H1 (cell line): ENCODE measurements around the gene CUBN. TPM values are rescaled to one million over a fixed set of nuclear protein-coding genes. Genes with fewer than 3 reads are reported as not detected.

Experiments
- CTCF ChIA-PET: fragments of 300-600 bp; sonication (Branson Sonifier 250); formaldehyde crosslinking; loops from one replicate; lab custom pipeline; 2021; ENCODE audit not compliant: partially characterized antibody; lab: Charles Lee
- POLR2A ChIA-PET: fragments of 300-600 bp; sonication (Branson Sonifier 250); formaldehyde crosslinking; loops from one replicate; lab custom pipeline; 2021; ENCODE audit warnings: inconsistent platforms; ENCODE audit not compliant: partially characterized antibody; lab: Charles Lee
- DNase-seq, 2 experiments: peaks; one replicate each; pipeline versions ENCODE4 v3.0.0 to v3.0.0-alpha.2; 2010 to 2022; ENCODE audit warnings: low spot score in 2 of 2, low read depth in 1 of 2, mixed read lengths in 1 of 2
- FAIRE-seq: peaks from 2 replicates; lab custom pipeline; 2011; peaks lifted over from hg19 to GRCh38; lab: Jason Lieb, UNC
- H2AFZ ChIP-seq: 2 replicates; pipeline ENCODE4 v1.8.1; 2012; ENCODE audit warnings: low read length, inconsistent platforms
- H2AK5ac ChIP-seq: 2 replicates; pipeline ENCODE4 v1.6.1; 2013; ENCODE audit warnings: low read depth, low read length
- H2BK120ac ChIP-seq: replicated peaks from 2 replicates; pipeline ENCODE3; 2013; ENCODE audit warnings: low read depth, low read length, inconsistent platforms
- H2BK12ac ChIP-seq: 2 replicates; pipeline ENCODE4 v1.6.1; 2013; ENCODE audit warnings: low read depth, low read length
- H2BK15ac ChIP-seq: 2 replicates; pipeline ENCODE4 v1.6.1; 2013; ENCODE audit warnings: low read length
- H2BK20ac ChIP-seq: 2 replicates; pipeline ENCODE4 v1.6.1; 2013; ENCODE audit warnings: low read length
- H2BK5ac ChIP-seq: 2 replicates; pipeline ENCODE4 v1.6.1; 2013; ENCODE audit warnings: low read depth, low read length
- H3K14ac ChIP-seq: 2 replicates; pipeline ENCODE4 v1.6.1; 2013; ENCODE audit warnings: inconsistent platforms; ENCODE audit not compliant: insufficient read length
- H3K18ac ChIP-seq: 2 replicates; pipeline ENCODE4 v1.6.1; 2013; ENCODE audit warnings: low read length; ENCODE audit errors: extremely low read depth
- H3K23ac ChIP-seq: 2 replicates; pipeline ENCODE4 v1.6.1; 2013; ENCODE audit warnings: inconsistent platforms; ENCODE audit not compliant: insufficient read length
- H3K23me2 ChIP-seq: 2 replicates; pipeline ENCODE4 v1.6.1; 2013; ENCODE audit warnings: low read depth, low read length
- H3K27ac ChIP-seq: 2 replicates; pipeline ENCODE4 v1.6.1; 2011; ENCODE audit warnings: low read depth, low read length, inconsistent platforms
- H3K27me3 ChIP-seq, 4 experiments: replicated peaks in 1 of 4; 1 replicate in 1 of 4; 2 replicates in 3 of 4; pipeline versions ENCODE4 v1.6.1 to v1.8.1; 2011 to 2013; ENCODE audit warnings: low read length in 3 of 4, mild to moderate bottlenecking in 3 of 4, inconsistent platforms in 2 of 4, mixed read lengths in 2 of 4, moderate library complexity in 1 of 4; ENCODE audit not compliant: control insufficient read depth in 3 of 4, insufficient read depth in 3 of 4; ENCODE audit errors: extremely low read depth in 1 of 4
- H3K36me3 ChIP-seq, 4 experiments: 2 replicates each; pipeline versions ENCODE4 v1.6.1 to v1.8.1; 2011 to 2013; ENCODE audit warnings: mild to moderate bottlenecking in 4 of 4, low read length in 3 of 4, moderate library complexity in 2 of 4, control low read depth in 1 of 4, inconsistent platforms in 1 of 4; ENCODE audit not compliant: insufficient read depth in 4 of 4, control insufficient read depth in 2 of 4
- H3K4ac ChIP-seq: replicated peaks from 2 replicates; pipeline ENCODE3; 2013; ENCODE audit warnings: low read length, low read depth, mixed read lengths, inconsistent platforms; ENCODE audit not compliant: insufficient read length
- H3K4me1 ChIP-seq, 4 experiments: replicated peaks in 1 of 4; 1 replicate in 1 of 4; 2 replicates in 3 of 4; pipeline versions ENCODE4 v1.6.1 to v1.8.1; 2011 to 2013; ENCODE audit warnings: low read length in 3 of 4, inconsistent platforms in 2 of 4, mixed read lengths in 1 of 4; ENCODE audit not compliant: insufficient read depth in 4 of 4, control insufficient read depth in 3 of 4
- H3K4me2 ChIP-seq, 2 experiments: 2 replicates each; pipeline versions ENCODE4 v1.6.1 to v1.8.1; 2011 to 2013; ENCODE audit warnings: low read depth in 2 of 2, low read length in 2 of 2, control low read depth in 1 of 2, inconsistent platforms in 1 of 2, mild to moderate bottlenecking in 1 of 2; ENCODE audit not compliant: insufficient read depth in 1 of 2
- H3K4me3 ChIP-seq, 4 experiments: fragments of 200-600, 300-600 bp in 1 of 4; sonication (generic), shearing (Covaris generic), sonication (Bioruptor Twin) in 1 of 4; 2 replicates each; pipeline versions ENCODE4 v1.5.1 to v1.8.1; 2011 to 2016; ENCODE audit warnings: low read length in 4 of 4, low read depth in 3 of 4, control low read depth in 2 of 4, inconsistent platforms in 2 of 4, mild to moderate bottlenecking in 2 of 4, mixed read lengths in 1 of 4, moderate library complexity in 1 of 4; ENCODE audit not compliant: insufficient read depth in 2 of 4; ENCODE audit errors: extremely low read depth in 1 of 4
- H3K56ac ChIP-seq: replicated peaks from 2 replicates; pipeline ENCODE3; 2013; ENCODE audit warnings: low read depth, mild to moderate bottlenecking, mixed read lengths, low read length, inconsistent platforms; ENCODE audit not compliant: insufficient read length
- H3K79me1 ChIP-seq: 2 replicates; pipeline ENCODE4 v1.6.1; 2013; ENCODE audit warnings: low read depth, low read length, control low read depth
- H3K79me2 ChIP-seq, 2 experiments: 2 replicates each; pipeline versions ENCODE4 v1.6.1 to v1.8.1; 2012 to 2013; ENCODE audit warnings: low read length in 2 of 2, mild to moderate bottlenecking in 2 of 2, inconsistent platforms in 1 of 2; ENCODE audit not compliant: insufficient read depth in 2 of 2, control insufficient read depth in 1 of 2
- H3K9ac ChIP-seq, 4 experiments: replicated peaks in 1 of 4; 1 replicate in 1 of 4; 2 replicates in 3 of 4; pipeline versions ENCODE4 v1.6.1 to v1.8.1; 2011 to 2013; ENCODE audit warnings: low read depth in 3 of 4, low read length in 3 of 4, control low read depth in 2 of 4, mild to moderate bottlenecking in 2 of 4, moderate library complexity in 2 of 4, inconsistent platforms in 1 of 4; ENCODE audit errors: extremely low read depth in 1 of 4
- H3K9me3 ChIP-seq, 2 experiments: 2 replicates each; pipeline versions ENCODE4 v1.6.1 to v1.8.1; 2012 to 2013; ENCODE audit warnings: mild to moderate bottlenecking in 2 of 2, moderate library complexity in 2 of 2, control low read depth in 1 of 2, inconsistent platforms in 1 of 2, low read depth in 1 of 2, low read length in 1 of 2, mixed read lengths in 1 of 2; ENCODE audit not compliant: insufficient read depth in 2 of 2
- H4K20me1 ChIP-seq, 2 experiments: replicated peaks in 1 of 2; 2 replicates each; pipeline versions ENCODE3 to v1.8.1; 2011 to 2013; ENCODE audit warnings: inconsistent platforms in 2 of 2, low read length in 2 of 2, mild to moderate bottlenecking in 1 of 2; ENCODE audit not compliant: insufficient read depth in 2 of 2, control insufficient read depth in 1 of 2
- H4K5ac ChIP-seq: 2 replicates; pipeline ENCODE4 v1.6.1; 2013; ENCODE audit warnings: low read length, low read depth, mixed read lengths, inconsistent platforms; ENCODE audit not compliant: insufficient read length
- H4K8ac ChIP-seq: 2 replicates; pipeline ENCODE4 v1.8.0; 2013; ENCODE audit warnings: mild to moderate bottlenecking, moderate library complexity, low read length, inconsistent platforms; ENCODE audit not compliant: insufficient read depth; ENCODE audit errors: extremely low read depth
- H4K91ac ChIP-seq: replicated peaks from 2 replicates; pipeline ENCODE3; 2013; ENCODE audit warnings: low read length, mixed read lengths, inconsistent platforms; ENCODE audit not compliant: insufficient read length
- ATF3 ChIP-seq: IDR thresholded peaks from 2 replicates; pipeline ENCODE4 v1.6.1; 2011; ENCODE audit warnings: low read depth, mild to moderate bottlenecking, low read length; ENCODE audit not compliant: insufficient read depth
- CBX8 ChIP-seq: fragments of 300-800, 300-1000 bp; sonication (generic); IDR thresholded peaks from 2 replicates; pipeline ENCODE4 v1.7.1; 2016; ENCODE audit warnings: low read depth, low read length, borderline replicate concordance
- E2F6 ChIP-seq: IDR thresholded peaks from 2 replicates; pipeline ENCODE4 v1.6.1; 2012; ENCODE audit warnings: inconsistent platforms
- EP300 ChIP-seq, 2 experiments: IDR thresholded peaks; 1 replicate in 1 of 2; 2 replicates in 1 of 2; pipeline ENCODE4 v1.6.1; 2011 to 2012; ENCODE audit warnings: low read depth in 2 of 2, low read length in 2 of 2, mild to moderate bottlenecking in 2 of 2, borderline replicate concordance in 1 of 2, inconsistent platforms in 1 of 2, moderate library complexity in 1 of 2
- EZH2 ChIP-seq: fragments of 200-600 bp; sonication (generic); IDR thresholded peaks from 2 replicates; pipeline ENCODE4 v1.7.1; 2012; ENCODE audit warnings: low read depth, mild to moderate bottlenecking, moderate library complexity, low read length, inconsistent platforms; ENCODE audit not compliant: severe bottlenecking
- GABPA ChIP-seq: IDR thresholded peaks from 2 replicates; pipeline ENCODE4 v1.6.1; 2011; ENCODE audit warnings: mild to moderate bottlenecking, low read length, moderate library complexity, borderline replicate concordance; ENCODE audit not compliant: insufficient read depth
- JUN ChIP-seq: IDR thresholded peaks from 2 replicates; pipeline ENCODE4 v1.6.1; 2011; ENCODE audit warnings: low read depth, mild to moderate bottlenecking, improper control_type of control experiment, low read length
- NANOG ChIP-seq: IDR thresholded peaks from 2 replicates; pipeline ENCODE4 v1.6.1; 2011; ENCODE audit warnings: low read length, low read depth, mild to moderate bottlenecking, inconsistent platforms; ENCODE audit not compliant: insufficient read depth, poor library complexity, severe bottlenecking
- POLR2A ChIP-seq, 2 experiments: IDR thresholded peaks; 1 replicate in 1 of 2; 2 replicates in 1 of 2; pipeline ENCODE4 v1.6.1; 2011; ENCODE audit warnings: low read depth in 2 of 2, low read length in 2 of 2, mild to moderate bottlenecking in 2 of 2; ENCODE audit errors: control extremely low read depth in 1 of 2
- TAF1 ChIP-seq: IDR thresholded peaks from 2 replicates; pipeline ENCODE4 v1.6.1; 2011; ENCODE audit warnings: mild to moderate bottlenecking, low read depth, low read length
- TBP ChIP-seq: IDR thresholded peaks from 2 replicates; pipeline ENCODE4 v1.6.1; 2011; ENCODE audit warnings: low read depth, low read length, improper control_type of control experiment
- WGBS, 2 experiments: shearing (Covaris generic) in 1 of 2; methylation state at CpG; one replicate each; pipeline versions ENCODE4 v1.1.6 to v1.1.7; 2013 to 2015; ENCODE audit warnings: low lambda C conversion rate in 2 of 2, mixed read lengths in 2 of 2, inconsistent platforms in 1 of 2, low coverage in 1 of 2, missing lambda C conversion rate in 1 of 2; ENCODE audit not compliant: insufficient replicate concordance in 2 of 2, insufficient coverage in 1 of 2, insufficient read length in 1 of 2; ENCODE audit errors: extremely low coverage in 1 of 2, missing lambda C conversion rate in 1 of 2; 5-methylcytosine and 5-hydroxymethylcytosine counted together
- polyA plus RNA-seq, 7 experiments: library from polyadenylated mRNA; depleted of rRNA in 3 of 7; stranded (reverse) in 5 of 7; unstranded in 2 of 7; fragments of >200 nt in 5 of 7; fragments of 200-250 nt in 2 of 7; gene quantifications; 1 replicate in 5 of 7; 2 replicates in 1 of 7; 4 replicates in 1 of 7; pipeline versions ENCODE4 v1.2.1 to v1.2.3, GENCODE V29; 2011 to 2013; ENCODE audit warnings: missing spikeins in 2 of 7, mixed read lengths in 2 of 7
- total RNA-seq: library from RNA; stranded (reverse); fragmentation: NEBNext Ultra II Directional; extraction: Animal tissue kit (Norgen Biotek cat#: 25700); gene quantifications from 2 replicates; pipeline ENCODE4 v1.2.1, GENCODE V29; 2021

The CUBN gene
- total and polyA plus RNA-seq, 2 of the 8 experiments (the other 6 are each of a cell fraction or from before 2014, with no cell fraction given): 0.04 to 0.08 TPM

- Histone ChIP-seq H3K18ac (no peak overlapping the region), H2BK20ac (no peak overlapping the region), H4K20me1 (no peaks in the 10 kb centered on the region), H3K4me1 (peaks cover 0 to 7% (median 4%) of the 10 kb centered on the region in 4 experiments; a peak in 4 of 7 replicates), H3K27ac (no peak overlapping the region), H3K14ac (no peak overlapping the region), H2BK12ac (no peak overlapping the region), H2BK15ac (no peak overlapping the region), H4K5ac (no peak overlapping the region), H3K23me2 (no peaks in the 10 kb centered on the region), H2BK120ac (no peak overlapping the region), H3K9me3 (no peaks in the 10 kb centered on the region), H2AK5ac (no peak overlapping the region), H2BK5ac (no peak overlapping the region), H3K79me2 (no peaks in the 10 kb centered on the region), H3K4me3 (no peak overlapping the region), H3K79me1 (no peaks in the 10 kb centered on the region), H3K56ac (no peak overlapping the region), H3K4ac (no peak overlapping the region), H2AFZ (0 out of 2 replicates have a peak overlapping the region, but pooled peaks have one; percentile 15), H3K23ac (no peak overlapping the region), H3K4me2 (no peak overlapping the region), H3K27me3 (peaks cover 0 to 1% (median 0%) of the 10 kb centered on the region in 4 experiments; a peak in 1 of 7 replicates), H3K36me3 (no peaks in the 10 kb centered on the region), H3K9ac (no peak overlapping the region), H4K8ac (no peak overlapping the region), H4K91ac (no peak overlapping the region)
- whole genome bisulfite sequencing, 2 experiments: 92% methylated on average over 8 of the region's 8 CpGs; no CpG with 5 or more reads in 1 of the 2 experiments
- ChIA-PET POLR2A (no interaction called here), CTCF (interaction anchor here (0.7 to 1.6 kb wide), 3 partner anchors 19 to 160 kb away, joined by 3 to 6 read pairs (median 3); no protein-coding TSS in a partner anchor)
- DNase-seq (no peak), FAIRE-seq (no peak)
- TF ChIP-seq EP300 (IDR thresholded peaks at IDR 0.05; ENCODE audit: borderline replicate concordance in 1 of 2, low read depth in 2 of 2, low read length in 2 of 2) (no peak), NANOG (no peak), POLR2A (IDR thresholded peaks at IDR 0.05; ENCODE audit: control extremely low read depth in 1 of 2, low read depth in 2 of 2, low read length in 2 of 2) (no peak), EZH2 (no peak), JUN (no peak), CBX8 (no peak), GABPA (no peak), ATF3 (no peak), E2F6 (no peak), TBP (no peak), TAF1 (no peak)
These were observed 141.5 kb downstream of the CUBN start for GRCh38 chr10:16987976-16988610.
